HG02840 (cell line): ENCODE measurements around the gene PTPN21.
"Not testable (repeated sequence)": the region's sequence is repeated elsewhere in the genome, so short reads cannot be mapped to it uniquely, and the experiment has no call there.

ENCODE experiments used
- ATAC-seq: cut with Tn5 transposase; IDR thresholded peaks from one replicate; pipeline ENCODE4 v1.9.1; 2021; ENCODE audit warnings: mild to moderate bottlenecking, moderate library complexity, moderate number of reproducible peaks; ENCODE audit not compliant: unreplicated experiment, low FRiP score

Gene PTPN21

DNA sequence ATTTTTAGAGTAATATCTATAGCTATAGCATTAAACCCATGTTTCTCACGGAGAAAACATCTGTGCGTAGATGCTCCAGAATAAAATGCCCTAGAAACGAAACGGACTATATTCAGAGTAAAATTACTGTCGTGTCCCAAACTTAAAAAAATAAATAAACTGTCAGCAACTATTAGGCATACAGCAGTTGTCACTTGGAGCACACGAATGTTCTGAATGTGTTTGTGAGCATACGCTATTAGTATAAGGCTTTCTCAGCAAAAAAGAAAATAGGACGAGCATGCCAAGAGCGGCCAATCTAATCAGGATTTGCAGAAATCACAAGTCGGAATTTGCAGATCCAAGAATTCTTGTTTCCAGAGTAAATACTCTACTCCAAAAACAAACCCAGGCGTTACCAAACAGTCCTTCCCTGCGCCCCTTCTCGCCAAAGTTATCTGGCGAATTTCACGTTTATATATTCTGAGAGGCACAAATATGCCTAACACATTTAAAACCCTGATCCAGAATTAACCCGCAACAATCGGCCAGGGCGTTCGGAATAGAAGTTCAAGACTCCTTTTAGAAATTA is 836 bp downstream of the PTPN21 start:
- ATAC-seq = no peak

GRCh38 chr14:88552876-88553275 is 1.9 kb downstream of the PTPN21 start:
- ATAC-seq = no peak

DNA sequence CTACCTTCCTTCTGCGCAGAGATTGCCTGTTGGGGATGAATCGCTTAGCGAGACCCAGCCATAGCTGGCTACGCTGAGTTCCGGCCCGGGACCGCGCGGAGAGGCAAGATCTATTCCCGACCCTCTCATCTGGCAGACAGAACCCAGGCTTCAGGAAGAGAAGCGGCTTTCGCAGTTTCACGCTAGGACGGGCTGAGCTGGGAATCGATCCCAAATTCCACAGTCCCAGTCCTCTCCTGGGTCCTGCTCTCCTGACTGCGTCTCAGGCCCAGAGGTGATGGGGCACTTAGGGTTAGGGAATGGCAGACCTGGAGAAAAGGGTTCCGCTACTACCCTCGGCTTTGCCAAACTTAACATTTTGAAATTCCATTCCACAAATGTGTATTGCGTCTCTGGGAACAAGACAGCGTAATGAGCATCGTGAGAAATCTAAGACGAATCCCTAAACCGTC is 2.8 kb downstream of the PTPN21 start:
- no peak for ATAC-seq

GRCh38 chr14:88551094-88551870 is 3.5 kb downstream of the PTPN21 start:
- no peak for ATAC-seq

DNA sequence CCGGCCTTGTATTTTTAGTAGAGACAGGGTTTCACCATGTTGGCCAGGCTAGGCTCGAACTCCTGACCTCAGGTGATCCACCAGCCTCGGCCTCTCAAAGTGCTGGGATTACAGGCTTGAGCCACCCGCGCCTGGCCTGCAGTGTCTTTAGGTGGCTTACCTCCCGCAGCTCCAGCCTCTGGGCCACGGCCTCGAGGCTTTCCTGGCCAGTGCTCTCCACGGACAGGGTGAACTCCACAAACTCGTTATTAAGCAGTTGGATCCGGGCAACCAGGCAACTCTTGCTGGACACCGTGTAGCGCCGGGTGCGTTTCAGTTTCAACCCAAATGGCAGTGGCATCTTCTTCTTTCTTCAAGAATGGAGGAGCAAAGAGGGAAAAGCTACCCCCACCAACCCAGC is 4.7 kb downstream of the PTPN21 start:
- no peak for ATAC-seq

DNA sequence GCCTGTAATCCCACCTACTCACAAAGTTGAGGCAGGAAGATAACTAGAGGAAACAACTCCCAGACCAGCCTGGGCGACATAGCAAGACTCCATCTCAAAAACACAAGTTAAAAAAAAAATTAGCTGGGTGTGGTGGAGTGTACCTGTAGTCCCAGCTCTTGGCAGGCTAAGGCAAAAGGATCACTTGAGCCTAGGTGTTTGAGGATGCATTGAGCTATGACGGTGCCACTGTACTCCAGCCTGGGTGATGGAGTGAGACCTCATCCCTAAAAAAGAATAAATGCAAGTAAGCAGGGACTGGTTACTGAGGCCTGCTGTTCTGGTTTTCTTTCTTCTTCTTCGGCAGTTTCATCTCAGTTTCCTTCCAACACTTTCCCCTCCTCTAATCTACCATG is 7.4 kb downstream of the PTPN21 start:
- no peak for ATAC-seq

GRCh38 chr14:88546621-88547385 is 8.0 kb downstream of the PTPN21 start:
- no peak for ATAC-seq

DNA sequence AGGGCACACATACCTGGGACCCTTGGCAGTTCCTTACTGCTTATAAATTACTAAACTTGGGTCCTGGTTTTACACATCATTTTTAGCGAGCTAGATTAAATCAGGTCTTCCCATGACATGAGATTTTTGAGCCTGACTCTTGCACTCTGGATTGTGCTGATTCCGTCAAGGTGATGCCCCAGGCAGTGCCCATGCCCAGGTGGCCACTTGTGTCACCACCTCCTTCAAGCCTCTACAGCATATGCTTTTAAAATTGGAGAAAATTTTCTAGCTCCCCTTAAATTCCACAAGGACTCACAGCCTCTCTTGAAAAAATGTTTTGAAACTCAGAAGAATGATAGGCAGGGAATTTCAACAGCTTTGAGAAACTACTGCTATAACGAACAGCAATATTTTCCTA is 9.6 kb downstream of the PTPN21 start:
- ATAC-seq = no peak

DNA sequence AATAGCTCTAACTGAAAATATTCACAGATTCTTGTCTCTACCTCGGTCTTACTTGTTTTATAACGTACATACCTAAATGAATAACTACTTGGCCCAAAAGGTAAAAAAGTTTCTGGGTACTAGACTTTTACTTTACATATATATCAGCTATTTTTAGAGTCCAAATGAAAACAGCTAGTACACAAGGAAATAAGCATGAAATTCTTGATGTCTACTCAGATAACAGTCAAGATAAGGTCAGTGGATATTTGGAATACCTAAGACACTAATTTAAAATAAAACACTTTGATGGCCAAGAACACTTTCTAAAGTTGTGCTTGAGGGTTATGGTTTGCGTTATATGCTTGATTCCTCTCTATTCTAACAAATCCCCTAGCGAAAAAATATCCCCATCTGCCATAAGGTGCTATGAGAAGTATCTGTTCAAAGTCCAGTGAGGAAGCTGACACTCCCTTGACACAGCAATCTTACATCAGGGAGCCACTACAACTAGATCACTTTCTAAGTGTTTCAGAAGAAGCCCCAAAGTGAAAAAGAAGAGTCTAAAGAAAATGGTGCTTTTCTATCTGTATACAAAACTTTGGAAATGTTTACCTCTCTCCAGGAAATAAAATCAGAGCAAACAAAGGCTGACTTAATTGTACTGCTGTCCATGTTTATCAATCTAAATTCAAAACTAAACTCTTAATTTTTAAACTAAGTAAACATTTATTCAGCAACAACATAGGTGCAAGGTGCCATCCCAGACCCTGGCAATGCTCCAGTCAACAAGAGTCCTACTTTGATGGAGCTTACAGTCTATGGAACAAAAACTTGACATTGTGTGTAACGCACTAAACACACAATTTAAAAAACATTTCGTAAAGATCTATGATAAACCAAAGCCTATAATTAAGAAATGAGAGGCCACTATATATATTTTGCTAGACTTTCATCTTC is 11.7 kb downstream of the PTPN21 start:
- no peak for ATAC-seq

- no peak for ATAC-seq
Measured at GRCh38 chr14:88541324-88541723, 13.5 kb downstream of the PTPN21 start.

GRCh38 chr14:88535813-88536212 is 19.0 kb downstream of the PTPN21 start:
- ATAC-seq = no peak

GRCh38 chr14:88535149-88535548 is 19.7 kb downstream of the PTPN21 start:
- ATAC-seq = no peak

DNA sequence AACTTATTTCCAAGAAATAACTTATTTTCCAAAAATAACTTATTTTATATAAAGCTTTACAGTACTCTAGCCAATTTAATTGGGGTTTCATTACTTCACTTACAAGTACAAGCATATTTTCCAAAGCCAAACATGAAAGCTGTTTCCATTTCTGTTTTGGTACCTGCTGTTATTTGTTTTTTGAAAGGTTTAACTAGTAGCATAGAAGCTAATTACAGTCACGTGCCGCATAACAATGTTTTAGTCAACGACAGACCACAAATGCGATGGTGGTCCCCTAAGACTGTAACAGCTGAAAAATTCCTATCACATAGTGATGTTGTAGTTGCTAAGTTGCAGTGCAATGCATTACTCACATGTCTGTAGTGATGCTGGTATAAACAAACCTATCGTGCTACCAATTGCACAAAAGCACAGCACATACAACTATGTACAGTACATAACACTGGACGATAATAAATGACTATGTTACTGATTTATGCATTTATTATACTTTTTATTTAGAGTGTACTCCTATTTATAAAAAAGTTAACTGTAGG is 21.7 kb downstream of the PTPN21 start:
- no peak for ATAC-seq

DNA sequence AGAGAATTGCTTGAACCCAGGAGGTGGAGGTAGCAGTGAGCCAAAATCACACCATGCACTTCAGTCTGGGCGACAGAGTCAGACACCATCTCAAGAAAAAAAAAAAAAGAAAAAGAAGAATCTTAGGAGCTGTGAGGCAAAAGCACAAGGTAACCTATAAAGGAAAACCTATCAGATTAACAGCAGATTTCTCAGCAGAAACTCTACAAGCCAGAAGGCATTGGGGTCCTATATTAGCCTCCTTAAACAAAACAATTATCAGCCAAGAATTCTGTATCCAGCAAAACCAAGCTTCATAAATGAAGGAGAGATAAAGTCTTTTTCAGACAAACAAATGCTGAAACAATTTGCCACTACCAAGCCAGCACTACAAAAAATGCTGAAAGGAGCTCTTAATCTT is 24.9 kb downstream of the PTPN21 start:
- not testable (repeated sequence) for ATAC-seq

- ATAC-seq = no peak
Measured at GRCh38 chr14:88522393-88522792, 32.4 kb downstream of the PTPN21 start.

- ATAC-seq = no peak
Measured at GRCh38 chr14:88521818-88522217, 33.0 kb downstream of the PTPN21 start.

- no peak for ATAC-seq
Measured at GRCh38 chr14:88519907-88520306, 34.9 kb downstream of the PTPN21 start.

GRCh38 chr14:88518592-88519512 is 36.0 kb downstream of the PTPN21 start:
- ATAC-seq = no peak

DNA sequence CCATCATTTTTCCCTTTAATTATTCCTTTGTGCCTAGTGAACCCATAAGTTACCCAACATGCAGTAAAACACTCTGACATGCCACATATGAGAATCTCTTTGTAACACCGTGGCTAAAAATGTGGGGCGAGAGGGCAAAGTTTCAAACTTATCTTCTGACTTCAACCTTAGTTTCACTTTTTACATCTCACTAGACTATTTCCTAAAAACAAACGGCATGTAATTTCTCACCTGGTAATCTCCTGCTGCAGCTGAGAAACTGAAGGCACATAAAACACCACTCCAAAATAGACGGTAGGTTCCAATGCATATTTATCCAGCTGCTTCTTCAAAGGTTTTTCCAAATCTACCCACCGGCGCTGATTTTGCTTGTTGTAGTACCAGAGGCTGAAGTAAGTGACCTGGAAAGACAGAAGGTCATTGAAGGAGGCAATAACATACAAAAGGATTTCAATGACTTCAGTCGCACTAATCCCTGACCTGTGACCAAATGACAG is 37.9 kb downstream of the PTPN21 start:
- no peak for ATAC-seq
